CD4-positive, alpha-beta T cell treated with Interleukin-6 at 100 ng/mL for 8 hours (primary cell): ENCODE data around the gene HCRTR1.
A peak's percentile ranks its signal among the peaks of the same experiment; 100 is the strongest.

Source experiments
- DNase-seq: peaks from one replicate; pipeline ENCODE4 v3.0.0-alpha.2; 2020; ENCODE audit warnings: mixed read lengths, low spot score

The HCRTR1 gene

DNA sequence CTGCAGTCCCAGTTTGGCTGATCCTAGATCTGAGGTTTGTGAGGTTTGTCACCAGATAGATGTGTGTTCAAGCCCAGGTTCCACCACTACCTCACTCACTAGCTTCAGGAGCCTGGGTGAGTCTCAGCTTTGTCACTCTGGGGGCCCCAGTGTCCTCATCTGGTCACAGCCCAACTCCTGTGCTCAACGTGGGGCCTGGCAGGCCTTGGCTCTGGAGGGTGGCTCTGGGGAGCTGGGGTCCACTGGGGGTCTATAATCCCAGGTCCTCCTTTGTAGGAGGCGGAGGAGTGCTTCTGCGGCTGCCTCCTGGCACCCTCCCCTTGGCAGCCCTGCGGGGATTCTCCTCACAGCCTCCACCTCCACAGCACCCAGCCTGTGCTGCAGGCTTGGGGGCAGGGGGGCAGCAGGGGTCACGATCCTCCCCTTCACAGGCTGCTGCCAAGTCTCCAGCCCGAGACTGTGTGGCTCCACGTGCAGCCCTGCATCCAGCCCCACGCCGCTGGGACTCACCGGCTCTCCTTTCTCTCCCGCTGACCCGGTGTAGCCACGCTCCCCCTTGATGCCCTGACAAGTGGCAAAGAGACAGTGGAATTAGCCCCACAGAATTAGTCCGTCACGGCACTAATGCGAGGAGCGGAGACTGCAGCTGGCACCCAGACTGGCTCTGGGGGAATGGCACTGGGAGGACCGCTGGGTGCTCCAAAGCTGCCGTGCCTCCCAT lies 49.7 kb downstream of the HCRTR1 start:
- DNase-seq = no peak

DNA sequence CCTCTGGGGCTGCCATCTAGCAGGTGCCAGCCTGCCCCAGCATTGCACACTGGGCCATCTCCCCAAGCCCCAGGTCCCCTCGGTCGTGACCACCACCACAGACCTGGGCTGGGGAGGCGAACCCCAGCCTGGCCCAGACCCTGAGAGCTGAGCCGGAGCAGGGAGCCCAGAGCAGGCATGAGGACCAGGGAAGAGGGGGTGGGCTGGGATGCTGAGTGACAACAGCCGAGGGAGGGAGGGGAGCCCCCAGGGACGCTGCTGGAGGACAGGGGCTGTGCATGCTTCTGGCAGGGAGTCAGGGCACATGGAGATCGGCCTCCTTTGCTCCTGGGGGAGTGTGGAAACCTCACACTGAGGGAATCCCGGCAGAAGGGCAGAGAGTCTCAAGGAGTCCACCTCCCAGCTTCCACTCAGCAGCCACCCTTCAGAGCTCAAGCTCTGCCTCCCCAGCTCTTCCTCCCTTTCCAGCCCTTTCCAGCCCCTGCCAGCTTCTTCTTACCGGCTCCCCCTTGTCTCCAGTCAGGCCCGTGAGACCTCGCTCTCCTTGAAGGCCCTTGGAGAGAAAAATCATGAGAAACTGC lies 50.9 kb downstream of the HCRTR1 start:
- no peak for DNase-seq

DNA sequence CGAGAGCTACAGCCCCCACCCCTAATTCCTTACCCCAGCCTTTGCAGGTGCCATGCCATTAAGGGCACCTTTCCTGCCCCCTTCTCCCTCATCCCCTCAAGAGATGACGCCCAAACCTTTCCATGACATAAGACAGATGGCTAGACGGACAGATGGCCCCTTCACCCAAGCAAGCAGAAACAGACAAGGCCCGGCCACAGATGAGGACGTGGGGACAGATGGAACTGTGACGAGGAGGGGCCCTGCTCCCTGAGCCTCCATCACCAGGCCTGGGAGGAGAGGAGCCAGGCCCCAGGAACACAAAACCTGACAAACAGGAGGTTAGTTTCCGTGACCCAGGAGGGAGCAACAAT lies 51.9 kb downstream of the HCRTR1 start:
- DNase-seq = no peak

DNA sequence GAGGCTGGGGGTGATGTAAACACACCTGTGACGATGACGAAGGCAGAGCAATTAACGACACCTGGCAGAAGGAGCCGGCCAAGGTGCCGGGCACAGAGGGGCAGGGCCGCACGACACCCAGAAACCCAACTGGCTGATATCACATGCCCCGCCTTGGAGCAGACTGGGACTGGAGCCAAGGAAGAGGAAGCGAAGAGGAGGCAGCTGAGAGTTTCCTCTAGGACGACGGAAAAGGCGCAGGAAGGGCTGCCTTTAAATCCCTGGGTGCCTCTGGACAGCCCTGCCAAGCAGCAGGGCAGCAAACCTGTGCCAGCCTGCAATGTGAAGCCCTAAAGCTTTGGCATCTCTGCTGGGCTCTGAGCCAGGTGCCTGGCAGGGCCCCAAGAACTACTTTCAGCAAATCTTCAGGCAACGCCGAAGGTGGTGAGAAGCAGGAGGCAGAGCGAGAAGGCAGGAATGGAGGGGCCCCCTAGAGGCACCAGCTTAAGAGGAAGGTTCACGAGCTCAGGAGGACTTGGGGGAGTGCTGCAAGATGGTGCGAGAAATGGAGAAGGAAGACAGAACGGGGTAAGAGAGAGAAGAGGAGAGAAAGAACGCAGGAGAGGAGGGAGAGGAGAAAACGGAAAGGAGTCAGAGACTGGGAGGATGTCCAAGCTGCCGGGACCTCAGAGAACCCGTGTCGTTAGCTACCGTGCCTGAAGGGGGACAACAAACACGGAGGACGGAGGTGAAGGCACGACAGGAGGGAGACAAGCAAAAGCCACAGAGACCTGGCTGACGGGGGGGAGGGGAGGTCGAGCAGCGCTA lies 52.5 kb downstream of the HCRTR1 start:
- peak; percentile 25 for DNase-seq

DNA sequence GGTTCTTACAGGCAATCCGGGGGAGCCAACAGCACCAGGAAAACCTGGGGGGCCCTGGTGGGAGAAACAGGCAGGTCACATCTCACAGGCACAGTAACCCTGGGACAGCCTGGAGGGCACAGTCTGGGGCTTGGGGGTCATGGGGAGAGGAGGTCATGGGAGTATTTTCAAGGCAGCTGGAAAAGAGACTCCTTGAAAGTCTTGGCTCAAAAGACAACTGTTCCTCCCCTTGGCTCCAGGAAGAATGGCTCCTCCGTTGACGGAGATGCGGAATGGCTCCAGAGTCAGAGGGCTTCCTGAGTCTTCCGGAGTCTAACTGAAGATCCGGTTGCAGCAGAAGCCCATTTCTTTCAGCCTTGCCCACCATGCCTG lies 53.1 kb downstream of the HCRTR1 start:
- DNase-seq = no peak

DNA sequence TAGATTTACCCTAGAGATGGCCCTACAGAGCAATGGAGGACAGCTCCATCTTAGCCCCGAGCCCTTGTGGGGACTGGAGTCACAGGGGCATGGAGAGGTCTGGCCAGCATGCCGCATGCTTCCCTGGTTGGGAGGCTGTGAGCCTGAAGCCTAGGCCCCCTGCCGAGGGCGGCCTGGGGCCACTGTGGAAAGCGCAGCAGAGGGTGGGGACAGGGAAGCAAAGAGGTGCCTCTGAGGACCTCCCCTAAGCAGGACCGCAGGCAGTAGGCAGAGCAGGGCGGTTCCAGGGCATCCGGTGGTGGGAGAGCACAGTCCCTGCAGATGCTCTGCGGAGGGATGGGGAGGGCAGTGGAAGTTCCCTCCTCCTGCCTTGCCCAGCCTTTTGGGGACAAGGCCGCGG lies 53.7 kb downstream of the HCRTR1 start:
- no peak for DNase-seq

DNA sequence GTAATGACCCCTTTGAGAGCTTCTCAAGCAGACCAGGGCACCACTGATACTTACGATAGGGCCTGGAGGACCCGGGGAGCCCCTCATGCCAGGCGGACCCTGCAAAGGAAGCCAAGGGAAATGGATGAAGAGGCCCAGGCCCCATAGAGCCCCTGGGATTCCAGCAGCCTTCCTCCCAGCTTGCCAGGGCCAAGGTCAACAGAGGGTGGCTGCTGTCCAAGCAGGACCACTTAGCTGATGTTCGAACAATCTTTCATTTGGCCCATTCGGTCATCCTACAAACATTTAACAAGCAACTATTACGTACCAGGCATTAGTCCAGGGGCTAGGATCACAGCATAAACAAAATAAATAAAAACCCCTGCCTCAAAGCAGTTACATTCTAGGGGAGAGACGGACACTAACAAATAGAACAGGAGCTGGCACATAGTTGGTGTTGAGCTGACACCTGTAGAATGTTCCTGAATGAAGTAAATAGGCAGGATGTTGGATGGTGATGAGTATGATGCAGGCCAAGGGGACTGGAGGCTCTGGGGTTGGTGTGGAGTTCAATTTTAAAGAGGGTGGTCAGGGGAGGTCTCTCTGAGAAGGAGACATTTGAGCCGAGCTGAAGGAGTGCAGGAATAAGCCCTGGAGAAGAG lies 54.2 kb downstream of the HCRTR1 start:
- no peak for DNase-seq

DNA sequence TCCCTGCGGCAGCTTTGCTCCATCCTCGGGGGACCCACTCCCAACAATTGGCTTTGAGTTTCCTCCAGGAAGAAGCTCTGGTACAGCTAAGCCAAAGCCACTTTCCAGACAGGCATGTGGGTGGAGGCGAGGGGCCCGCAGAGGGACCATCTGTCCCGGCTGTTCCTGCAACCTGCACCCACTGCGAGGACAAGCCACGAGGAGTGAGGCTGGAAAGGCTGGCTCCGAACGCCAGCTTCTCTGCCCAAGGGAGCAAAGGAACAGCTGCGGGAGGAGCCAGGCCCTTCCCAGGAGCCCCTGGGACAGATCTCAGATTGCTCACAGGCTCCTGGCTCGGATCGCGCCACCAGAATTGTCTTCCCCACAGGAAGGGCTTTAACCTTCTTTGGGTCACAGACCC lies 55.5 kb downstream of the HCRTR1 start:
- no peak for DNase-seq

DNA sequence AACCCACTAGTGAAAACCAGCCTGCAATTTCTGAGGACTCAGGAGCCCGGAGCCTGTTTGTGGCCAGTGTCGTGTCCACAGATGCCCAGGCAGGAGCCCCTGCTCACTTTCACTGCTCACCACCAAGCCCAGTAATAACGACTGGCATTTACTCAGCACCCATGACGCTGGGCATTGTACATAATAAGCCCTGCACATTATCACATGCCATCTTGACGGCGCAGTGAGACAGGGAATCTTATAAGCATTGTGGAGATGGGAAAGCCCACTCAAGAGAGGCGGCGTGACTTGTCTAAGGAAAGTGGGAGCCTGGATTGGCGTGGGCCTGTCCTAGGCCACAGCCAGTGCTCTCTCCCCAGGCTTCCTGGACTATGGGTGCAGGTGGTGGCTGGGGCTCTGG lies 55.9 kb downstream of the HCRTR1 start:
- DNase-seq = no peak

DNA sequence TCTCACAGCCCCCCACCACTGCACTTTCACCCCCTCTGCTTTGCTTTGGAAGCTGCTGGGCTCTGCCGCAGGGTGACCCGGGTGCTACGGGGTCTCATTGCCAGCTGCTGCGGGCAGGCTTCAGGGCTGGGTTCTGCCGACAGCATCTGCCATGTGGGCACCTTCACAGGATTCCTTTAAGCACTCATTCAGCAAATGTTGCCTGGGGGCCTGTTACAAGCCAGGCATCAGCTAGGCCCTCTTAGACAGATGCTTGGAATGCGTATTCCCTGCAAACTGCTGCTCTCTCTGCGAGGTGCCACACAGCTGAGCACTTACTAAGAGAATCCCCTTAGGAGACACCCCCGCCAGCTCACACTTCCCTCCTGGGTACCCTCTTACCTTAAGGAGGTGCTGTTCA lies 57.1 kb downstream of the HCRTR1 start:
- no peak for DNase-seq

DNA sequence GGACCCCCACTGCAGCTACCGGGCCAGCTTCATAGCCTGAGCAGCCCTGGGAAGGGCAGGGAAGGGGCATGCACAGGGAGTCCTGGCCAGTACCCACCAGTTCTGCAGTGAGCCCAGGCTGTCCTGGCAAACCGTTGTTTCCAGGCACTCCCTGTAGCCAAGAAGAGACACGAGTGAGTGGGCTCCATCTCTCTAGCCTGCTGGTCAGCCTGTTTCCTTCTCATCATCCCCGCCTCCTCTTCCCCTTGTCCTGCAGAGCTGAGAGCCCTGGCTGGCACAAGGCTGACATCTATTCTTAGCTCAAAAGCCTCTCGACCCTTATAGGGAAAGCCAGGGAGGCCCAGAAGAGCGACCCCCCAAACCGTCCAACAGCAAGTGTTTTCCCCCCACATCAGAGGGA lies 57.7 kb downstream of the HCRTR1 start:
- no peak for DNase-seq

DNA sequence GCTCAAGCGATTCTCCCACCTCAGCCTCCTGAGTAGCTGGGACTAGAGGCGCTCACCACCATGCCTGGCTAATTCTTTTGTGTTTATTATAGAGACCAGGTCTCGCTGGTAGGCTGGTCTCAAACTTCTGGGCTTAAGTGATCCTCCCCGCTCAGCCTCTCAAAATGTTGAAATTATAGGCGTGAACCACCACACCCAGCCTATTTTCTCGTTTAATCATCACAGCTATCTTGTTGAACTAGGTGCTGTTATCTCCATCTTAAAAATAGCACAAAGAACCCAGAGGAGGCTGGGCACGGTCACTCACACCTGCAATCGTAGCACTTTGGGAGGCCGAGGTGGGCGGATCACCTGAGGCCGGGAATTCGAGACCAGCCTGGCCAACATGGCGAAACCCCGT lies 58.3 kb downstream of the HCRTR1 start:
- no peak for DNase-seq
